ENCODE results near the gene GJB2.

DNA sequence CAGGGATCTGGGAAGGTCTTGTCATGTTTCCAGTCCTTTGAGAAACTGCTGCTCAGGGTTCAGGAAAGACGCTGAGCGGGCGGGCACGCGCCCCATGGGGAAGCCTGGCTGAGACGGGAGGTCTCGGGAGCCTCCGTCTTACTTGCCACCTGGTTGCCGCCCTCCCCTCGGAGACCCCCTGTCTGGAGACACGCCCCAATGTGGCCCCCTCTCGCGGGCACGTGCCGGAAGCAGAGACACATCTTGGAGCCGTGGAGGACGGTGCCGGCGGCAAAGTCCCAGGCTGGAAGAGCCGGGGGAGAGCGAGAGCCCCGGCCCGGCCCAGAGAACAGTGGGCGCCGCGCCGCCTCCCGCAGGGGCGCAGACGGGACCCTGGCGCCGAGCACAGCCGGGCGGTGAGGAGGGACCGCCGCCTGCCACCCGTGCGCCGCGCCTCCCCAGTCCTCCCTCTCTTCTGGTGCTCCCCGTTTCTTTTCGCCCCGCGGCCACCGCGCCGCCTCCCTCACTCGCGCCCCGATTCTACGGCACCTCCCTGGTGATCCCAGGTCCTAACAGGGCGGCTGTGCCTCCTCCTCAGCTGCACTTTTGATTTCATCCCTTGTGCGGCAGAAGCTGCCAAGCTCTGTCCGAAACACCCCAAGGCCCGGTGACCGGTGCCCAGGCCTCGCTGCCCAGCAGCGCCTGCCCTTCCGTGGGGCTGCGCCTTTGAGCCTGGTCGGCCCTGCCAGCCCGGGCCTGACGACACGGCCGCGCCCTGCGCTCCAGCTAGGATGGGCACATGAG, 15.5 kb downstream of the GJB2 start:
- TF ChIP-seq, protein P1, sequence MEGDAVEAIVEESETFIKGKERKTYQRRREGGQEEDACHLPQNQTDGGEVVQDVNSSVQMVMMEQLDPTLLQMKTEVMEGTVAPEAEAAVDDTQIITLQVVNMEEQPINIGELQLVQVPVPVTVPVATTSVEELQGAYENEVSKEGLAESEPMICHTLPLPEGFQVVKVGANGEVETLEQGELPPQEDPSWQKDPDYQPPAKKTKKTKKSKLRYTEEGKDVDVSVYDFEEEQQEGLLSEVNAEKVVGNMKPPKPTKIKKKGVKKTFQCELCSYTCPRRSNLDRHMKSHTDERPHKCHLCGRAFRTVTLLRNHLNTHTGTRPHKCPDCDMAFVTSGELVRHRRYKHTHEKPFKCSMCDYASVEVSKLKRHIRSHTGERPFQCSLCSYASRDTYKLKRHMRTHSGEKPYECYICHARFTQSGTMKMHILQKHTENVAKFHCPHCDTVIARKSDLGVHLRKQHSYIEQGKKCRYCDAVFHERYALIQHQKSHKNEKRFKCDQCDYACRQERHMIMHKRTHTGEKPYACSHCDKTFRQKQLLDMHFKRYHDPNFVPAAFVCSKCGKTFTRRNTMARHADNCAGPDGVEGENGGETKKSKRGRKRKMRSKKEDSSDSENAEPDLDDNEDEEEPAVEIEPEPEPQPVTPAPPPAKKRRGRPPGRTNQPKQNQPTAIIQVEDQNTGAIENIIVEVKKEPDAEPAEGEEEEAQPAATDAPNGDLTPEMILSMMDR (conservative IDR thresholded peaks at IDR 0.05), result no peak
- no peak for TF ChIP-seq ZFX (IDR thresholded peaks at IDR 0.05)
